ENCODE results near the gene GALNT7. TPM values are rescaled to one million over a fixed set of nuclear protein-coding genes. Genes with fewer than 3 reads are reported as not detected.

GALNT7 gene
- total RNA-seq, 1 donor from 2014 or later, result 31.1 TPM

- TF ChIP-seq, protein P1, sequence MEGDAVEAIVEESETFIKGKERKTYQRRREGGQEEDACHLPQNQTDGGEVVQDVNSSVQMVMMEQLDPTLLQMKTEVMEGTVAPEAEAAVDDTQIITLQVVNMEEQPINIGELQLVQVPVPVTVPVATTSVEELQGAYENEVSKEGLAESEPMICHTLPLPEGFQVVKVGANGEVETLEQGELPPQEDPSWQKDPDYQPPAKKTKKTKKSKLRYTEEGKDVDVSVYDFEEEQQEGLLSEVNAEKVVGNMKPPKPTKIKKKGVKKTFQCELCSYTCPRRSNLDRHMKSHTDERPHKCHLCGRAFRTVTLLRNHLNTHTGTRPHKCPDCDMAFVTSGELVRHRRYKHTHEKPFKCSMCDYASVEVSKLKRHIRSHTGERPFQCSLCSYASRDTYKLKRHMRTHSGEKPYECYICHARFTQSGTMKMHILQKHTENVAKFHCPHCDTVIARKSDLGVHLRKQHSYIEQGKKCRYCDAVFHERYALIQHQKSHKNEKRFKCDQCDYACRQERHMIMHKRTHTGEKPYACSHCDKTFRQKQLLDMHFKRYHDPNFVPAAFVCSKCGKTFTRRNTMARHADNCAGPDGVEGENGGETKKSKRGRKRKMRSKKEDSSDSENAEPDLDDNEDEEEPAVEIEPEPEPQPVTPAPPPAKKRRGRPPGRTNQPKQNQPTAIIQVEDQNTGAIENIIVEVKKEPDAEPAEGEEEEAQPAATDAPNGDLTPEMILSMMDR (conservative IDR thresholded peaks at IDR 0.05; ENCODE audit: low read depth, low read length), result peak; percentile 47
- DNase-seq (ENCODE audit: low read depth), result no peak
- H3K4me3 ChIP-seq (ENCODE audit: low read depth, low read length), result no peak overlapping the region
Measured at GRCh38 chr4:173317004-173317403, 148.4 kb downstream of the GALNT7 start.

GRCh38 chr4:173318240-173318639, 149.6 kb downstream of the GALNT7 start:
- no peak overlapping the region for H3K4me3 ChIP-seq (ENCODE audit: low read depth, low read length)
- DNase-seq (ENCODE audit: low read depth), result no peak
- TF ChIP-seq, protein P1 (conservative IDR thresholded peaks at IDR 0.05; ENCODE audit: low read depth, low read length), result no peak

- DNase-seq (ENCODE audit: low read depth), result no peak
- no peak overlapping the region for H3K4me3 ChIP-seq (ENCODE audit: low read depth, low read length)
- TF ChIP-seq, protein P1 (conservative IDR thresholded peaks at IDR 0.05; ENCODE audit: low read depth, low read length), result peak; percentile 27
Measured at GRCh38 chr4:173318648-173319211, 150.1 kb downstream of the GALNT7 start.

- TF ChIP-seq, protein P1 (conservative IDR thresholded peaks at IDR 0.05; ENCODE audit: low read depth, low read length), result no peak
- DNase-seq (ENCODE audit: low read depth), result no peak
- no peak overlapping the region for H3K4me3 ChIP-seq (ENCODE audit: low read depth, low read length)
Measured at GRCh38 chr4:173319696-173320095, 151.1 kb downstream of the GALNT7 start.

DNA sequence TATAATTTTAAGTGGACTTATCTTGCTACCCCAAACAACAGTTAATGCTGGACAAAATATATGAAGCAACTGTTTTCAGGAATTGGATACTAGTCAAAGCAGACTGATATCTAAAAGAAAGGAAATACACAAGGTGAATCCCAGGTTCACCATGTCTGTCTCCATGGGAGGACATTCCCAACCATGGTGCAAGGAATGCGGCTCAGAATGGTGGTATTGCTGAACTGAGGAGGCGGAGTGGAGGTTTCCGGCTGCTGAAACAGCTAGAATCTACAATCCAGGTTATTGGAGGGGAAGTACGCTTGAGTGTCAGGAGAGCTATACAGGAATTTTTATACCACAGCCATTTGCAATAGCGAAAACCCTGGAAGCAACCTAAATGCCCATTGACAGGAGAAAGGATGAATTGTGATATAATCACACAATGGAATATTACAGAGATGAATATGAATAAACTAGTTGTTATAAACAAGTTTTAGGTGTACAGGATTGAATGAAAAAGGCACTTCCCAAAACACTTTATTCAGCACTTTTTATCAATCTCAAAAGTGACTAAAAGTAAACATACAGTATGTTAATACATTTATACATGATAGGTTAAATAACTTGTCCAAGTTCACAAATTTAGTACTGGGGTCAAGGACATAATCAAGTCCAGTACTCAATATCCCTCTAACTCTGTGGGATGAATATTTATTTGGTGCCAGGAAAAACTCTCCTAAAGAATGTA, 156.6 kb downstream of the GALNT7 start:
- no peak for DNase-seq (ENCODE audit: low read depth)
- H3K4me3 ChIP-seq (ENCODE audit: low read depth, low read length), result no peak overlapping the region
- TF ChIP-seq, protein P1 (conservative IDR thresholded peaks at IDR 0.05; ENCODE audit: low read depth, low read length), result no peak

DNA sequence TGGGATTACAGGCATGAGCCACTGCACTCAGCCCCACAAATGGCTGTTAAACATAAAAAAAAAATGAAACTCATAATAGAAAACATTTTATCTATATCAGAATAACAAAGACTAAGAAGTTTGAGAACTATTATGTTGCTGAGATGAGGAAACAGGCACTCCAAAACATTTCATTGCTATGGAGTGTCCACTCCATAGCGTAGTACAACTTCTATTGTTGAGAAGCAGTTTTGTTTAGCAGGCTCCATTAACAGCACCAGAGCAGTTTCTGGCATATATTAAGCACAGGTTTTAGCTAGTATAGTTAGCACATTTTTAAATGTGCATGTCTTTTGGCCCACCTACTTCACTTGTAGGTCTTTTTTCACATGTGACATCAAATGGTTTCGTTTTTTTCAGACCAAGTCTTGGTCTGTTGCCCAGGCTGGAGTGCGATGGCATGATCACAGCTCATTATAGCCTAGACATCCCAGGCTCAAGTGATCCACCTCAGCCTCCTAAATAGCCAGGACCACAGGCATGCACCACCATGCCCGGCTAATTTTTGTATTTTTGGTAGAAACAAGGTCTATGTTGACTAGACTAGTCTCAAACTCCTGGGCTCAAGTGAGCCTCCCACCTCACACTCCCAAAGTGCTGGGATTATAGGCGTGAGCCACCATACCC, 159.8 kb downstream of the GALNT7 start:
- TF ChIP-seq, protein P1 (conservative IDR thresholded peaks at IDR 0.05; ENCODE audit: low read depth, low read length), result no peak
- DNase-seq (ENCODE audit: low read depth), result no peak
- no peak overlapping the region for H3K4me3 ChIP-seq (ENCODE audit: low read depth, low read length)

Data from epithelial cell of proximal tubule (primary cell).